NCI-H187 treated with DMSO at 0.1 percent for 48 hours (cell line): ENCODE data around the gene ATXN1.
"Not testable (repeated sequence)": the region's sequence is repeated elsewhere in the genome, so short reads cannot be mapped to it uniquely, and the experiment has no call there.

ENCODE experiments used
- DNase-seq: peaks from one replicate; lab custom pipeline; 2025; lab: John Stamatoyannopoulos, UW

Gene ATXN1

GRCh38 chr6:16412982-16413381 is 348.3 kb downstream of the ATXN1 start:
- DNase-seq, result no peak

- DNase-seq, result no peak
Measured at GRCh38 chr6:16412171-16412570, 349.1 kb downstream of the ATXN1 start.

- no peak for DNase-seq
Measured at GRCh38 chr6:16409531-16410441, 351.5 kb downstream of the ATXN1 start.

GRCh38 chr6:16408766-16409165 is 352.5 kb downstream of the ATXN1 start:
- DNase-seq, result no peak

GRCh38 chr6:16406966-16407365 is 354.3 kb downstream of the ATXN1 start:
- DNase-seq, result no peak

- DNase-seq, result not testable (repeated sequence)
Measured at GRCh38 chr6:16406538-16406937, 354.7 kb downstream of the ATXN1 start.

- DNase-seq, result no peak
Measured at GRCh38 chr6:16405375-16405774, 355.9 kb downstream of the ATXN1 start.

- DNase-seq, result no peak
Measured at GRCh38 chr6:16404456-16404855, 356.8 kb downstream of the ATXN1 start.

- no peak for DNase-seq
Measured at GRCh38 chr6:16403831-16404230, 357.4 kb downstream of the ATXN1 start.

- no peak for DNase-seq
Measured at GRCh38 chr6:16402581-16402900, 358.7 kb downstream of the ATXN1 start.

- no peak for DNase-seq
Measured at GRCh38 chr6:16400248-16400760, 361.0 kb downstream of the ATXN1 start.

GRCh38 chr6:16399695-16400094 is 361.6 kb downstream of the ATXN1 start:
- no peak for DNase-seq

- no peak for DNase-seq
Measured at GRCh38 chr6:16399158-16399557, 362.1 kb downstream of the ATXN1 start.

- no peak for DNase-seq
Measured at GRCh38 chr6:16398587-16398986, 362.7 kb downstream of the ATXN1 start.

GRCh38 chr6:16397623-16398022 is 363.6 kb downstream of the ATXN1 start:
- DNase-seq, result no peak

- no peak for DNase-seq
Measured at GRCh38 chr6:16396497-16397319, 364.6 kb downstream of the ATXN1 start.

GRCh38 chr6:16394632-16395031 is 366.6 kb downstream of the ATXN1 start:
- no peak for DNase-seq

GRCh38 chr6:16393326-16393725 is 367.9 kb downstream of the ATXN1 start:
- no peak for DNase-seq

GRCh38 chr6:16392010-16392409 is 369.2 kb downstream of the ATXN1 start:
- no peak for DNase-seq

- DNase-seq, result no peak
Measured at GRCh38 chr6:16391451-16391912, 369.8 kb downstream of the ATXN1 start.

- not testable (repeated sequence) for DNase-seq
Measured at GRCh38 chr6:16390909-16391450, 370.3 kb downstream of the ATXN1 start.

GRCh38 chr6:16389642-16390041 is 371.6 kb downstream of the ATXN1 start:
- DNase-seq, result no peak

- DNase-seq, result no peak
Measured at GRCh38 chr6:16388488-16388887, 372.8 kb downstream of the ATXN1 start.
